Measurements from ENCODE around the gene SDHAF3. TPM values are rescaled to one million over a fixed set of nuclear protein-coding genes. Genes with fewer than 3 reads are reported as not detected.

The SDHAF3 gene
- polyA plus RNA-seq, 4 donors: 47.4 to 54.0 (median 49.9) TPM

DNA sequence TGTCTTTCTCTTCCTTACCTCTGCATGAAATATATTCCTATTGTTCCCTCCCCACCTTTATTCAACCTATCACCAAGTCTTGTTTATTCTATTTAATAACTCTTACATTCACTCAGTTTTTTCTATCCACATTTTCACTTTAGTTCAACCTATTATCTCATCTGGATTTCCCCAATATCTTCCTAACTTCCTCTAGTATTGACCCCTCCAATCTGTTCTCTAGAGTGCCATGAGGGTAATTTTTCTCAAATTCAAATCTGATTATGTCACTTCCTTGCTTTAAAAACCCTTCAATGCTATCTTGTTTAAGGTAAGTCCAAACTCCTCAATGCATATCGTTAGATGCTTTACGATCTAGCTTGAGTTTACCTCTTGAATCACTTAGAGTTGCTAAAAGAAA lies 86.5 kb downstream of the SDHAF3 start:
- DNase-seq (ENCODE audit: low read depth in 4 of 4, low spot score in 3 of 4): no peak

DNA sequence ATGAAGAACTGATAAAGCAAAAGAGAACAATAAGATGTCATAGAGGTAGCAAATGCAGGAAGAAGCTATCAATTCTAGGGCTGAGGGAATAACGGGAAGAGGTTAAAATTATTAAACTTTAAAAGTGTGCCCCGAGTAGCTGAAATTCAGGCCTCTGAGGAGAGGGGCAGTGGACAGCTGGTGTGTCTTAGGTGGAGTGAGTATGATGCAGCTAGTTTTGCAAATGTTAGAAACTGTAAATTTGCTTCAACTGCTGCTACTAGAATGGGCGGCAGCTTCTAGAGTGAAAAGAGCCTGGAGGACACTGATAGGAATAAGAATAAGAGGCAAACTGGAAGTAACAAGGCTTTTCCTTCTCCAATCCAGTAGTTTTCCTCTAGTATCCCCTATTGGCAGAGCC lies 87.3 kb downstream of the SDHAF3 start:
- no peak for DNase-seq (ENCODE audit: low read depth in 4 of 4, low spot score in 3 of 4)

DNA sequence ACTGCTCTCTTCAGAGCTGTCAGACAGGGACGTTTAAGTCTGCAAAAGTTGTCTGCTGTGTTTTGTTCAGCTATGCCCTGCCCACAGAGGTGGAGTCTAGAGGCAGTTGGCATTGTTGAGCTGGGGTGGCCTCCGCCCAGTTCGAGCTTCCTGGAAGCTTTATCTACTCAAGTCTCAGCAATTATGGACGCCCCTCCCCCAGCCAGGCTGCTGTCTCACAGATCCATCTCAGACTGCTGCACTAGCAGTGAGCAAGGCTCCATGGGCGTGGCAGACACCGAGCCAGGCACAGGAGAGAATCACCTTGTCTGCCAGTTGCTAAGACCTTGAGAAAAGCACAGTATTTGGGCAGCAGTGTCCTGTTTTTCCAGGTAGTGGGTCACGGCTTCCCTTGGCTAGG lies 98.1 kb downstream of the SDHAF3 start:
- DNase-seq (ENCODE audit: low read depth in 4 of 4, low spot score in 3 of 4): no peak

DNA sequence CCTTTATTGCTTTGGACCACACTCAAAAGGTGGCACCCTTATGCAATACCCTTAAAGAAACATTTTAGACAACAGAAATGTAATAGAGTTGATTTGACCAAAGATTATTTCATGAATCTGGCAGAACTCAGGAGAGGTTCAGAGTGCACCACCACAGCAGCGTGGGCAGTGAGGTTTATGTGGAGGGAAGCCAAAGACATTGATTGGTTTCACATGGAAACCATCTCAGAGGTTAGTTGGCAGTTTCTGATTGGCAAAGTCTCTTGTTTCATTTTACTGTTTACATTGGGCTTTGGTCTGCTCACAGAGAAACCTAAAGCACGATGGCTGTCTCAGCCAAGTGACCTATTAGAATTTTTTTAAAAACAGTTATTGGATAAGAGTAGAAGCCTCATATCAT lies 101.3 kb downstream of the SDHAF3 start:
- DNase-seq (ENCODE audit: low read depth in 4 of 4, low spot score in 3 of 4): no peak

DNA sequence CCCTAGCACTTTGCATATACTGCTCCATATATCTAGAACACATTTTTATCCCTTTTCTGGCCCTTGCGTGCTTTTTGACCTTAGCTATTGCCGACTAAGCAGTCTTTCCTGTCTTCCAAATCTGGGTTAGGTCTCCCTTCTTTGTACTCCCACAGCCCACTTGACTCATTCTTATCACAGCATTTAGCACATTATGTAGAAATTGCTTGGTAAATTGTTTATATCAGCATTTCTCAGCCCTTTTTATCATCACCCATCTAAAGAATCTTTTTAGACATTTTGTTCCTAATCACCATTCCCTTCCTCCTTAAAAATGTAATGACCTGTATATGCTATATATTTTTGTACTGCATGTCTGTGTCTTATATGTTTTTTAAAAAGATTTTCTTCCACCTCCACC lies 101.7 kb downstream of the SDHAF3 start:
- DNase-seq (ENCODE audit: low read depth in 4 of 4, low spot score in 3 of 4): no peak

DNA sequence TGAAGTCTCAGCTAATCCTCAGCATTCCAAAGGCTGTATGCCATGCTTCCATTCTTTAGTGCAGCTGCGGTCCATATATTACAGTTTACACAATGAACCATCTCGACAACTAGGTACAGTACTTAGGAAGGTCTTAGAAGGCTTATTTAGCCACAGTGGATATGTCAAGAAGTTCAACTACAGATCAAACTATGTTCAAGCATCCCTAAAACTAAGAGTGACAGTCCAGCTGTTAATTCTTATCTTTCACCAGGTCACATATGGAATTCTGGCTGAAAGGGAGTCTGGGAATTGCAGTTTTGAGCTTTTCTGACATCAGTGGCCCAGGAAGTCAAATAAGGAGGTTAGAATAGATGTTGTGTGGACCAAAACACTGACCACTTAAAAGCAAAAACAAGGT lies 106.8 kb downstream of the SDHAF3 start:
- no peak for DNase-seq (ENCODE audit: low read depth in 4 of 4, low spot score in 3 of 4)

DNA sequence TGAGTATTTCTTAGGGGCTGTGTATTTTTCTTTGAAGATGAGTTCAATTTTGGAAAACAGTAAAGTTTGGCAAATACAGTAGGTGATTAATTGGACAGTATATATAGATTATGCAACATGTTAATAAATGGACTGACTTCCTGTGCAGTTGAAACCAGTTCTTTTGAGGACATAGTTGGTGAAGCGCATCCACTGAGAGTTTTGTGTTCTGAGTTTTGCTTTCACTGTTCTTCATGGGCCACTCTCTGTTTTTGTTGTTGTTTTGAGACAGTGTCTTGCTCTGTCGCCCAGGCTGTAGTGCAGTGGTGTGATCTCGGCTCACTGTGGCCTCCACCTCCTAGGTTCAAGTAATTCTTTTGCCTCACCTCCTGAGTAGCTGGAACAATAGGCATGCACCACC lies 109.0 kb downstream of the SDHAF3 start:
- DNase-seq (ENCODE audit: low read depth in 4 of 4, low spot score in 3 of 4): no peak

Other genes starting within 250 kb of the SDHAF3 start
- under 1 TPM in 2 of 4 donors, not detected in 2; 0.05 to 0.08 TPM for gene DLX6, start 112.1 kb upstream of the SDHAF3 start, polyA plus RNA-seq (ENCODE audit: insufficient read length in 4 of 4)
- gene DLX5, start 92.9 kb upstream of the SDHAF3 start, polyA plus RNA-seq (ENCODE audit: insufficient read length in 4 of 4): under 1 TPM in 3 of 4 donors, not detected in 1; 0.20 to 0.25 (median 0.21) TPM